Measurements from ENCODE around the gene IPMK. TPM values are rescaled to one million over a fixed set of nuclear protein-coding genes. Genes with fewer than 3 reads are reported as not detected.
"Not testable (repeated sequence)": the region's sequence is repeated elsewhere in the genome, so short reads cannot be mapped to it uniquely, and the experiment has no call there.

Gene IPMK
- total RNA-seq, 2 donors from 2014 or later: 10.4 to 34.6 TPM

DNA sequence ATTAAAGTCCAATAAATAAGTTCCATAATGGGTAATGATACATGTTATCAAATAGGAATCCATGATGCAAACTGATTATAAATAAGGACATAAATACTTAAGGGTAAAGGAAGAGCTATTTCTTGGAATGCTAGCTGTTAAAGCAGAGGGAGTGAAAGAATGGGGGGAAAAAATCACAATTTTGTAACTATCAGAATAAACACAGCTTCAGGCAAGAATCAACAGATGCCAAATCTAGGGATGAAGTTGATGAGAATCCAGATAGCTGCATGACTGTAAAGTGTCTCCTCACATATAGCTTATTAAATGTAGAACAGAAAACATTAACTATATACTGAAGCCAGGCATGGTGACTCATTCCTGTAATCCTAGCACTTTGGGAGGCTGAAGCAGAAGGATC is 4.9 kb downstream of the IPMK start:
- no peaks in the 10 kb centered on the region for H3K27me3 ChIP-seq
- TF ChIP-seq, protein P1, sequence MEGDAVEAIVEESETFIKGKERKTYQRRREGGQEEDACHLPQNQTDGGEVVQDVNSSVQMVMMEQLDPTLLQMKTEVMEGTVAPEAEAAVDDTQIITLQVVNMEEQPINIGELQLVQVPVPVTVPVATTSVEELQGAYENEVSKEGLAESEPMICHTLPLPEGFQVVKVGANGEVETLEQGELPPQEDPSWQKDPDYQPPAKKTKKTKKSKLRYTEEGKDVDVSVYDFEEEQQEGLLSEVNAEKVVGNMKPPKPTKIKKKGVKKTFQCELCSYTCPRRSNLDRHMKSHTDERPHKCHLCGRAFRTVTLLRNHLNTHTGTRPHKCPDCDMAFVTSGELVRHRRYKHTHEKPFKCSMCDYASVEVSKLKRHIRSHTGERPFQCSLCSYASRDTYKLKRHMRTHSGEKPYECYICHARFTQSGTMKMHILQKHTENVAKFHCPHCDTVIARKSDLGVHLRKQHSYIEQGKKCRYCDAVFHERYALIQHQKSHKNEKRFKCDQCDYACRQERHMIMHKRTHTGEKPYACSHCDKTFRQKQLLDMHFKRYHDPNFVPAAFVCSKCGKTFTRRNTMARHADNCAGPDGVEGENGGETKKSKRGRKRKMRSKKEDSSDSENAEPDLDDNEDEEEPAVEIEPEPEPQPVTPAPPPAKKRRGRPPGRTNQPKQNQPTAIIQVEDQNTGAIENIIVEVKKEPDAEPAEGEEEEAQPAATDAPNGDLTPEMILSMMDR (IDR thresholded peaks at IDR 0.05): no peak
- no peak overlapping the region for H3K27ac ChIP-seq
- peaks cover 5% of the 10 kb centered on the region for H3K4me1 ChIP-seq
- no peak overlapping the region for H3K4me3 ChIP-seq
- no peaks in the 10 kb centered on the region for H3K9me3 ChIP-seq
- H3K9ac ChIP-seq (ENCODE audit: low read depth in 2 of 2, low read length in 2 of 2): no peak overlapping the region
- no peak for DNase-seq
- intact Hi-C loops (cut with DNase I): no loop called here
- H3K36me3 ChIP-seq: no peaks in the 10 kb centered on the region

DNA sequence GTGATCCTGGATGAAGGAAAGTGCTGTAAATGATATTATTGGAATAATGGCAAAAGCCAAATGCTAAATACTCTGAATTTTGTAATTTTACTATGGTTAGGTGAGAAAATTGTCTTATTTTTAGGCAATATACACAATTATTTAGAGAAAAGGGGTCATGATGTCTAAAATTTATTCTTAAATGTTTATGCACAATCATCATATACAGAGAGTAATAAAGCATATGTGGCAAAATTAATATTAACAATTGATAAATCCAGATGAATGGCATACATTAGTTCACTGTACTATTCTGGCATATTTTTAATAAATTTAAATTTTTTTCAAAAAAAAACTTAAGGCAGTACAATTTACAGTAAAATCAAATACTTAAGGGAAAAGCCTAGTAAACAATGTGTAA is 7.4 kb downstream of the IPMK start:
- Histone ChIP-seq H3K36me3 (no peaks in the 10 kb centered on the region), H3K9ac (ENCODE audit: low read depth in 2 of 2, low read length in 2 of 2) (no peak overlapping the region), H3K4me3 (no peak overlapping the region), H3K9me3 (no peaks in the 10 kb centered on the region), H3K27me3 (no peaks in the 10 kb centered on the region), H3K4me1 (no peaks in the 10 kb centered on the region), H3K27ac (no peak overlapping the region)
- intact Hi-C loops (cut with DNase I): no loop called here
- TF ChIP-seq, protein P1 (IDR thresholded peaks at IDR 0.05): no peak
- no peak for DNase-seq

DNA sequence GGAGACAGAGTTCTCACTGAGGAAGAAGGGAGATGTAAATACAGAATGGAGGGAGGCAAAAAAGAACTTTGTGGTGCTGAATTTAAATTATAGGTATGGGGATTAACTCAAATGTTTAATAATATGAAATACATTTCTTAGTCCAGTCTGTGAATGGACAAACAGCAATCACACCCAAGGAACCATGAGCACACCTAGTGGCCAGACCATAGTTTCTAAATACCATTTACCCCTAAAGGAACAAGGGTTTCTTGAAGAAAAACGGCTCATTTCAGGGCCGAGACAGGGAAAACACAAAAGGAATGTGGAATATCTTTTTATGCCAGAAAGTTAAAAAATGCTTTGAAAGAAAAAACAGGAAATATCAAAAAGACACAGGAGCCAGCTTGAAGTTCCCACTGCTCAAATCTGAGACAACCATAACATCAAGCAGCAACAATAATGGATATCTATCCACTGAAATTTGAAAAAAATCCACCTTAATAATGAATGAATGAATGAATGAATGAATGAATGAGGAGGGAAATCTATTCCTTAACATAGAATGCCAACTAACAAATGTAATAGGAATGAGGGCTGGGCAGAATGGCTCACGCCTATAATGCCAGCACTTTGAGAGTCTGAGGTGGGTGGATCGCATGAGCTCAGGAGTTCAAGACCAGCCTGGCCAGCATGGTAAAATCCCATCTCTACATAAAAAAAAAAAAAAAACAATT is 8.6 kb downstream of the IPMK start:
- Histone ChIP-seq H3K4me1 (no peaks in the 10 kb centered on the region), H3K27ac (no peak overlapping the region), H3K27me3 (no peaks in the 10 kb centered on the region), H3K4me3 (no peak overlapping the region), H3K9me3 (no peaks in the 10 kb centered on the region), H3K36me3 (no peaks in the 10 kb centered on the region), H3K9ac (ENCODE audit: low read depth in 2 of 2, low read length in 2 of 2) (no peak overlapping the region)
- intact Hi-C loops (cut with DNase I): no loop called here
- DNase-seq: no peak
- TF ChIP-seq, protein P1 (IDR thresholded peaks at IDR 0.05): no peak

DNA sequence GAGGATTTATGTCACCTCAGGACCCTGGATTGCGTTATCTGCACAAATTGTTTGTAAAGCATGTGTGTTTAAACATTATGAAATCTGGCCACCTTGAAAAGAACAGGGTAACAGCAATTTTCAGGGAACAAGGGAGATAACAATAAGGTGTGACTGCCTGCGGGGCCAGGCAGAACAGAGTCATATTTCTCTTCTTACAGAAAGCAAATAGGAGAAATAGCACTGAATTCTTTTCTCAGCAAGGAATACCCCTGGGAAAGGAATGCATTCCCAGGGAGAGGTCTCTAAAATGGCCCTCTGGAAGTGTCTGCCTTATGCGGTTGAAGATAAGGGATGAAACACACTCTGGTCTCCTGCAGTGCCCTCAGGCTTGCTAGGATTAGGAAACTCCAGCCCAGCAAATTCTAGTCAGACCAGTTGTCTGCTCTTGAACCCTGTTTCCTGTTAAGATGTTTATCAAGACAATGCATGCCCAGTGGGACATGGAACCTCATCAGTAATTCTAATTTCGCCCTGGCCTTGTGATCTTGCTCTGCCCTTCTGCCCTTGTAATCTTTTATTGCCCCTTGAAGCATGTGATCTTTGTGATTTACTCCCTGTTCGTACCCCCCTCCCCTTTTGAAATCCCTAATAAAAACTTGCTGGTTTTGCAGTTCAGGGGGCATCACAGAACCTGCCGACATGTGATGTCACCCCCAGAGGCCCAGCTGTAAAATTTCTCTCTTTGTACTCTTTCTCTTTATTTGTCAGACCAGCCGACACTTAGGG is 11.5 kb downstream of the IPMK start:
- H3K4me1 ChIP-seq; H3K36me3 ChIP-seq; H3K27ac ChIP-seq; H3K9me3 ChIP-seq; H3K4me3 ChIP-seq; H3K27me3 ChIP-seq; H3K9ac ChIP-seq (ENCODE audit: low read depth in 2 of 2, low read length in 2 of 2); intact Hi-C loops (cut with DNase I); DNase-seq: not testable (repeated sequence)

DNA sequence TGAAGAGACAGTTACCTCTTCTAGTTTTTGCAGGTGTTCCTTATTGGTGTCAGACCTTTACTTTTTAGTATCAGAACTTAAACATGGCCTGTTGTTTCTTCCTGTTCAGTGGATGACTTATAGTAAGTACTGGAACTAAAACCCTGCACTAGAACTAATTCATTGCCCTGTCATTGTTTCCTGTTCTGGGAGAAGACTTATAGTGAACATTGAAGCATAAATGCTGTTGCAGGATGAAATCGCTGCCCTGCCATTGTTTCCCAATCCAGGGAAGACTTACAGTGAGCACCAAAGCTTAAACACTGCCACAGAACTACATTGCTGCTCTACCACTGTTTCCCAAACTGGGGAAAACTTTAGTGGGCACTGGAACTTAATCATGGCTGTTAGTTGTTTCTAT is 13.1 kb downstream of the IPMK start:
- Histone ChIP-seq H3K4me1 (no peaks in the 10 kb centered on the region), H3K27ac (no peak overlapping the region), H3K9me3 (no peaks in the 10 kb centered on the region), H3K9ac (ENCODE audit: low read depth in 2 of 2, low read length in 2 of 2) (no peak overlapping the region), H3K27me3 (no peaks in the 10 kb centered on the region), H3K4me3 (no peak overlapping the region), H3K36me3 (no peaks in the 10 kb centered on the region)
- DNase-seq: no peak
- TF ChIP-seq, protein P1 (IDR thresholded peaks at IDR 0.05): no peak
- intact Hi-C loops (cut with DNase I): no loop called here

DNA sequence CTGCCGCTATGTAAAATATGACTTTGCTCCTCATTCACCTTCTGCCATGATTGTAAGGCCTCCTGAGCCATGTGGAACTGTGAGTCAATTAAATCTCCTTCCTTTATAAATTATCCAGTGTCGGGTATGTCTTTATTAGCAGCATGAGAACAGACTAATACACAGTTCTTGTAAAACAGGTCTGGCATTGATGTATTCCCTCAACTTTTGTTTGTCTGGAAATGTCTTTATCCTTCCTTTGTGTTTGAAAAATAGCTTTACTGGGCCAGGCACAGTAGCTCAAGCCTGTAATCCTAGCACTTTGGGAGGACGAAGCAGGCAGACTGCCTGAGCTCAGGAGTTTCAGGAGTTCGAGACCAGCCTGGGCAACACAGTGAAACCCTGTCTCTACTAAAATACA is 14.5 kb downstream of the IPMK start:
- no peaks in the 10 kb centered on the region for H3K9me3 ChIP-seq
- no peaks in the 10 kb centered on the region for H3K4me1 ChIP-seq
- H3K9ac ChIP-seq (ENCODE audit: low read depth in 2 of 2, low read length in 2 of 2): no peak overlapping the region
- TF ChIP-seq, protein P1 (IDR thresholded peaks at IDR 0.05): no peak
- no peaks in the 10 kb centered on the region for H3K36me3 ChIP-seq
- intact Hi-C loops (cut with DNase I): no loop called here
- H3K4me3 ChIP-seq: no peak overlapping the region
- DNase-seq: no peak
- H3K27me3 ChIP-seq: no peaks in the 10 kb centered on the region
- no peak overlapping the region for H3K27ac ChIP-seq

DNA sequence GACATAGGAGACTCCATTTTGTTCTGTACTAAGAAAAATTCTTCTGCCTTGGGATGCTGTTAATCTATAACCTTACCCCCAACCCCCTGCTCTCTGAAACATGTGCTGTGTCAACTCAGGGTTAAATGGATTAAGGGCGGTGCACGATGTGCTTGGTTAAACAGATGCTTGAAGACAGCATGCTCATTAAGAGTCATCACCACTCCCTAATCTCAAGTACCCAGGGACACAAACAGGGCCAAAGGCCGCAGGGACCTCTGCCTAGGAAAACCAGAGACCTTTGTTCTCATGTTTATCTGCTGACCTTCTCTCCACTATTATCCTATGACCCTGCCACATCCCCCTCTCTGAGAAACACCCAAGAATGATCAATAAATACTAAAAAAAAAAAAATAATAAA is 23.0 kb downstream of the IPMK start:
- H3K9ac ChIP-seq (ENCODE audit: low read depth in 2 of 2, low read length in 2 of 2); H3K9me3 ChIP-seq; intact Hi-C loops (cut with DNase I); DNase-seq; H3K4me3 ChIP-seq; H3K27me3 ChIP-seq; H3K27ac ChIP-seq; H3K4me1 ChIP-seq; H3K36me3 ChIP-seq: not testable (repeated sequence)

DNA sequence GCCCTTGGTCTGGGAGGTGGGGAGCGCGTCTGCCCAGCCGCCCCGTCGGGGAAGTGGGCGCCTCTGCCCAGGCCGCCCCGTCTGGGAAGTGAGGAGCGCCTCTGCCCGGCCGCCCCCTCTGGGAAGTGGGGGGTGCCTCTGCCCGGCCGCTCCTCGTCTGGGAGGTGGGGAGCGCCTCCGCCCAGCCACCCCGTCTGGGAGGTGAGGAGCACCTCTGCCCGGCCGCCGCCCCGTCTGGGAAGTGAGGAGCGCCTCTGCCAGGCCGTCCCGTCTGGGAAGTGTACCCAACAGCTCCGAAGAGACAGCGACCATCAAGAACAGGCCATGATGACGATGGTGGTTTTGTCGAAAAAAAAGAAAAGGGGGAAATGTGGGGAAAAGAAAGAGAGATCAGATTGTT is 23.5 kb downstream of the IPMK start:
- H3K9ac ChIP-seq (ENCODE audit: low read depth in 2 of 2, low read length in 2 of 2); H3K27me3 ChIP-seq; H3K36me3 ChIP-seq; H3K4me1 ChIP-seq; H3K9me3 ChIP-seq; H3K27ac ChIP-seq; DNase-seq; intact Hi-C loops (cut with DNase I); H3K4me3 ChIP-seq: not testable (repeated sequence)

Data from colonic mucosa (tissue), 4 donors.